Activated T-helper 2 cell treated with anti-CD3 and anti-CD28 coated beads, Interferon-gamma antibody, Interleukin-2, Interleukin-4, amounts not matched to agents 10 μg/mL and 5 μg/mL and 100 μg/mL, durations not matched to agents 14 hours and 24 hours and 36 hours (primary cell): ENCODE data around the gene RPL38. TPM values are rescaled to one million over a fixed set of nuclear protein-coding genes. Genes with fewer than 3 reads are reported as not detected.

Source experiments
- DNase-seq: peaks from one replicate; pipeline ENCODE4 v3.0.0; 2021; ENCODE audit warnings: low spot score
- H3K27ac Mint-ChIP-seq: one replicate; pipeline ENCODE4 v1.8.0; 2021; ENCODE audit warnings: mixed read lengths
- H3K27me3 Mint-ChIP-seq: one replicate; pipeline ENCODE4 v1.8.0; 2021; ENCODE audit warnings: low read depth, mixed read lengths
- H3K36me3 Mint-ChIP-seq: one replicate; pipeline ENCODE4 v1.8.0; 2021; ENCODE audit warnings: low read depth, mixed read lengths
- H3K4me1 Mint-ChIP-seq: one replicate; pipeline ENCODE4 v1.8.0; 2021; ENCODE audit warnings: low read depth, mixed read lengths
- H3K4me3 Mint-ChIP-seq: one replicate; pipeline ENCODE4 v1.8.0; 2021; ENCODE audit warnings: low read depth, mild to moderate bottlenecking, moderate library complexity, mixed read lengths
- H3K9me3 Mint-ChIP-seq: one replicate; pipeline ENCODE4 v1.8.0; 2021; ENCODE audit warnings: mixed read lengths
- intact Hi-C: fragments of 100-400 bp; cut with micrococcal nuclease; formaldehyde crosslinking; loops from one replicate; pipeline ENCODE4 v1.15.1; 2023
- total RNA-seq: library from RNA; stranded (reverse); gene quantifications from 2 replicates; pipeline ENCODE4 v1.2.3, GENCODE V29; 2022

The RPL38 gene
- total RNA-seq, 1 donor from 2014 or later = 1,338 TPM

DNA sequence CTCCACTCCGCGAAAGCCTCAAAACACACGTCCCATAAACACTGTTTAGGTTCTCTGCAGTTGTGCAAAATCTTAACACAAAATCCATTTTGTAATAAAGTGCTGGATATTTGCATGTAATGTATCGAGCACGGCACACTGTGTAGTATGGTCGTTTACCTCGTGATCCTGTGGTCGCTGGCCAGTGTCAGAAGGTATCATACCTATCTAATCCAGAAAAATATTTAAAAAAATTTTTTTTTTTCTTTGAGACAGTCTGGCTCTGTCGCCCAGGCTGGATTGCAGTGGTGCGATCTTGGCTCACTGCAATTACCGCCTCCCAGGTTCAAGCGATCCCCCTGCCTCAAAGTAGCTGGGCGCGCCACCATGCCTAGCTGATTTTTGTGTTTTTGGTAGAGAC lies 996 bp downstream of the RPL38 start:
- peak overlapping the region; percentile 97 for H3K27ac Mint-ChIP-seq
- peaks cover 13% of the 10 kb centered on the region for H3K27me3 Mint-ChIP-seq
- no peaks in the 10 kb centered on the region for H3K9me3 Mint-ChIP-seq
- H3K4me3 Mint-ChIP-seq = peak overlapping the region; percentile 98
- intact Hi-C loops = loop anchor here (5.0 kb wide), 1 partner anchor 892 kb away; the partner anchor contains the start of gene CDC42EP4
- DNase-seq = no peak
- H3K4me1 Mint-ChIP-seq = peaks cover 31% of the 10 kb centered on the region
- H3K36me3 Mint-ChIP-seq = peaks cover 52% of the 10 kb centered on the region

DNA sequence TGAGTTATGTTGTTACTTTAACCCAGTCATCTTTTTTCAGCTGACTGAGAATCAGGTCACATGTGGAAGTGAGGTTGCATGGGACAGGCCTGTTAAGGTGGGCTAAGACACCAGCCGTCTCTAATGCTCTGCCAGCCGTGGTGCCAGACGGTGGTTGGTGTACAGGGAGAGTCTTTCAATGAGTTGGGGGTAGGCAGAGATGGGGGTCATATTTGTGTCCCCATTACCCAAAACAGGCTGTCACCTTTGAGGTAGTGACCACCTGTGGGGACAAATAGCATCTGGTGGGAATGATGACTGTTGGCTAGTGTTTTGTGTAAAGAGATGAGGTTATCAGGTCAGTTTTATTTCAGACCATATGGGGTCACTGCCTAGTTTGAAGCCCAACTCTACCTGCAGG lies 1.8 kb downstream of the RPL38 start:
- peaks cover 60% of the 10 kb centered on the region for H3K36me3 Mint-ChIP-seq
- intact Hi-C loops = no loop called here
- no peak for DNase-seq
- H3K4me3 Mint-ChIP-seq = peak overlapping the region; percentile 98
- no peaks in the 10 kb centered on the region for H3K9me3 Mint-ChIP-seq
- H3K27ac Mint-ChIP-seq = peak overlapping the region; percentile 29
- peaks cover 10% of the 10 kb centered on the region for H3K27me3 Mint-ChIP-seq
- H3K4me1 Mint-ChIP-seq = peaks cover 31% of the 10 kb centered on the region

DNA sequence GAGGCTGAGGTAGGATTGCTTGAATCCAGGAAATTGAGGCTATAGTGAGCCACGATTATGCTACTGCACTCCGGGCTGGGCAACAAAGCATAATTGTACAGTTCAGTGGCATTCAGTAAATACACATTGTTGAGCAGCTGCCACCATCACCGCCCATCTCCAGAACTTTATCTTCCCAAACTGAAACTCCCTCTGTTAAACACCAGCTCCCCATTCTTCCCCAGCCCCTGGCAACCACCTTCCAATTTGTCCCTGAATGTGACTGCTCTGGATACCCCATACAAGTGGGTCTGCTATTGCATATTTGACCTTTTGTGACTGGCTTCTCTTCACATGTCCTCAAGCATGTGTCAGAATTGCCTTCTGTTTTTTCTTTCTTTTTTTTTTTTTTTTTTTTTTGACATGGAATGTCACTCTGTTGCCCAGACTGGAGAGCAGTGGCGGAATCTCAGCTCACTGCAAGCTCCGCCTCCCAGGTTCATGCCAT lies 2.9 kb downstream of the RPL38 start:
- H3K9me3 Mint-ChIP-seq = no peaks in the 10 kb centered on the region
- intact Hi-C loops = no loop called here
- peaks cover 69% of the 10 kb centered on the region for H3K36me3 Mint-ChIP-seq
- H3K4me1 Mint-ChIP-seq = peaks cover 38% of the 10 kb centered on the region
- peak overlapping the region; percentile 76 for H3K4me3 Mint-ChIP-seq
- H3K27me3 Mint-ChIP-seq = peaks cover 5% of the 10 kb centered on the region
- peak overlapping the region; percentile 71 for H3K27ac Mint-ChIP-seq
- DNase-seq = no peak

DNA sequence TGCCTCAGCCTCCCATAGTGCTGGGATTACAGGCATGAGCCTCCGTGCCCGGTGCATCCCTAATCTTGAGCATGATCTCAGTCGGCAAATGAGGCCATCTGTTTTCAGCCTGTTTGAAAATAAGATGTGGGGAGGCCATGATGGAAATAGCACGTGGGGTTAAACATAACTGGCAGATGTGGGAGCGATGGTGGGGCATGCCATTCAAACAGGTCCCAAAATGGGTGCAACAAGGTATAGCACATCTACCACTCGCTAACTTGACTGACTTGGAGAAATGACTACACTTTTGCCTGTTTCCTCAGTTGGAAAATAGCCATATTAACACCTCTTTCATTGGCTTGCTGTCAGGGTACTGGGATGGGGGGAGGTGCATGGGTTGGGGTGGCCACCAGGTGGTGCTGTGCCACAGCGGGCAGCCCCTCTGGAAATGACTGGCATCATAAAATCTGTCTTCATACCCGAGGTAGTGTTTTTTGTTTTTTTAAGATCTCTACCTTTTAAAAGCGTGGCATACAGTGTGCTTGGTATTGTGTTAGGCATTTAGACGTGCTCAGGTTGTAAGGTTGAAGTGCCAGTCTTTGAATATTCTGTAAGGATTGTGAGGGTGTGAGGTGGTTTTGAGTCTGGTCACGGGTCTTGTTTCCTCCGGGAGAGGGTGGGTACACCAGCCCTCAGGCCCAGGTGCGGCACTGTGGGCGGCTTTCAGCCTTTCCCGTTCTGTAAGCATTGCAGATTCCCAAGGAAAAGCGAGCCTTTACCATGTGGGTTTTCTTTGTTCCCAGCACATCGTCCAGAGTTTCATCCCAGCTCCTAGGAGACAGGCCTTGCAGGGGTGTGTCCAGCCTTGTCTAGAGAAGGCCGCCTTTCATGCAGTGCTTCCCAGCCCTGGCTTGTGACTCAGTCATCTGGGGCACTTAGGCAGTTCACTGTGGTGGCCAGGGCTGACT lies 7.0 kb downstream of the RPL38 start:
- Mint-ChIP-seq H3K4me1 (peaks cover 45% of the 10 kb centered on the region), H3K9me3 (no peaks in the 10 kb centered on the region), H3K4me3 (peak overlapping the region; percentile 66), H3K27ac (peak overlapping the region; percentile 69), H3K36me3 (peaks cover 67% of the 10 kb centered on the region), H3K27me3 (no peaks in the 10 kb centered on the region)
- intact Hi-C loops = loop anchor here (2.0 kb wide), 2 partner anchors 72 to 144 kb away; no protein-coding TSS in a partner anchor
- peak; percentile 71 for DNase-seq

GRCh38 chr17:74211141-74211911 lies 7.8 kb downstream of the RPL38 start:
- peaks cover 49% of the 10 kb centered on the region for H3K4me1 Mint-ChIP-seq
- H3K4me3 Mint-ChIP-seq = peak overlapping the region; percentile 86
- H3K27ac Mint-ChIP-seq = peak overlapping the region; percentile 57
- H3K36me3 Mint-ChIP-seq = peaks cover 67% of the 10 kb centered on the region
- intact Hi-C loops = loop anchor here (2.0 kb wide), 2 partner anchors 71 to 143 kb away; no protein-coding TSS in a partner anchor
- no peak for DNase-seq
- H3K9me3 Mint-ChIP-seq = no peaks in the 10 kb centered on the region
- no peaks in the 10 kb centered on the region for H3K27me3 Mint-ChIP-seq

DNA sequence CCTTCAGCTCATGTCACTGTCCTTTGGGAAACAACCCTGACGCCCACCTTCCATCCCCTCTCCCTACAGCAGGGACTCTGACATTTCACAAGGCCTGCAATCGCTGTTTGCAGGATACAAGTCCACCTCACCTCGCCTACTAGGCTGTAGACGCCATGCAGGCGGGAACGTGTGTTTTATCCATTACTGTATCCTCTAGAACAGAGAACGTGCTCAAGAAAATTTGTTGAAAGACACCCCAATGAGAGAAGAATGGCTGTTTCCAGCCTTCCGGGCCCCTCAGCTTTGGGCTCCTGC lies 8.4 kb downstream of the RPL38 start:
- DNase-seq = no peak
- H3K9me3 Mint-ChIP-seq = no peaks in the 10 kb centered on the region
- intact Hi-C loops = loop anchor here (2.0 kb wide), 3 partner anchors 71 to 143 kb away; no protein-coding TSS in a partner anchor
- no peaks in the 10 kb centered on the region for H3K27me3 Mint-ChIP-seq
- H3K4me1 Mint-ChIP-seq = peaks cover 48% of the 10 kb centered on the region
- H3K27ac Mint-ChIP-seq = peak overlapping the region; percentile 57
- peak overlapping the region; percentile 86 for H3K4me3 Mint-ChIP-seq
- H3K36me3 Mint-ChIP-seq = peaks cover 67% of the 10 kb centered on the region

DNA sequence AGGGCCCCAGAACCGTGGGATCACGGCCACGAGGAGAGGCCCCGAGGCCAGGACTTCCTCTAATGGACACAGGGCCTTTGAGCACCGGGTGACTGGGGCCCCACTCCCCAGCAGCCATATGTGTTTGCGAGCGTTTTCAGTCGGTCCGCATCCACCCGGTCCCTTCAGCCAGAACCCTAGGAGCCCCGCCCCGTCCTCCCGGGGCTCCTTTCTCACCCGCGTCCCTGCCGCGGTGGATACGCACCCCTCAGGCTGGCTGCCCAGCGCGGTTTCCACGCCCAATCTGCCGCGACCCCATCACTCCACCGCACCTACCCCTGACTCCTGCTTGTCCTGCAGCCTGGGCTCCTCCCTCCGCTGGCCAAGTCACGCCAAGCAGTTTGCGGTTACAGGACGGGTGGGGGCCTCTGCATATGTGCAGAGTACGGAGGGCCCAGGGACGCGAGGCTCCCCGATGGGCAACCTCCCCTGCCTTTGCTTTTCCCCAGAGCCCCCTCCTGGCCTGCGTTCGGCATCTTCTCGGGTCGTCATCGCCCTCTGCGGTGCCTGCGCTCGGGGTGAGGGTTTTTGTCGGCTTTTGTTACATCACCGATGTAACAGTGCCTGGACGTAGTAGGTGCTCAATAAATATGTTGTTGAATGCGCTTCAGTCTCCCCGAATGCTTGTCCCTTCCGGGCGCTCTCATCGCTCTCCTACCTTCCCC lies 8.9 kb downstream of the RPL38 start:
- Mint-ChIP-seq H3K36me3 (peaks cover 67% of the 10 kb centered on the region), H3K27me3 (no peaks in the 10 kb centered on the region), H3K4me3 (peak overlapping the region; percentile 86), H3K27ac (peak overlapping the region; percentile 77), H3K9me3 (no peaks in the 10 kb centered on the region), H3K4me1 (peaks cover 48% of the 10 kb centered on the region)
- intact Hi-C loops = loop anchor here (2.0 kb wide), 1 partner anchor 84 kb away; no protein-coding TSS in a partner anchor
- no peak for DNase-seq

- H3K4me3 Mint-ChIP-seq = peak within 1 kb of the TSS; percentile 86
- peaks cover 61% of the 10 kb centered on the region for H3K36me3 Mint-ChIP-seq
- no peaks in the 10 kb centered on the region for H3K9me3 Mint-ChIP-seq
- H3K4me1 Mint-ChIP-seq = peaks cover 43% of the 10 kb centered on the region
- H3K27ac Mint-ChIP-seq = peak within 1 kb of the TSS; percentile 77
- no peaks in the 10 kb centered on the region for H3K27me3 Mint-ChIP-seq
- intact Hi-C loops = loop anchor here (2.0 kb wide), 1 partner anchor 84 kb away; no protein-coding TSS in a partner anchor
- DNase-seq = peak; percentile 75
These were observed 9.7 kb downstream of the RPL38 start, which contains the start of gene TTYH2 for GRCh38 chr17:74212913-74213791. TTYH2 (plus strand) TSS chr17:74213571; CDS start chr17:74213588, 17 bp downstream.

- no peaks in the 10 kb centered on the region for H3K27me3 Mint-ChIP-seq
- peaks cover 55% of the 10 kb centered on the region for H3K36me3 Mint-ChIP-seq
- no peak for DNase-seq
- H3K4me3 Mint-ChIP-seq = peak overlapping the region; percentile 86
- H3K9me3 Mint-ChIP-seq = no peaks in the 10 kb centered on the region
- peaks cover 42% of the 10 kb centered on the region for H3K4me1 Mint-ChIP-seq
- intact Hi-C loops = loop anchor here (2.0 kb wide), 1 partner anchor 83 kb away; no protein-coding TSS in a partner anchor
- H3K27ac Mint-ChIP-seq = no peak overlapping the region
These were observed 10.4 kb downstream of the RPL38 start for GRCh38 chr17:74213861-74214391.

DNA sequence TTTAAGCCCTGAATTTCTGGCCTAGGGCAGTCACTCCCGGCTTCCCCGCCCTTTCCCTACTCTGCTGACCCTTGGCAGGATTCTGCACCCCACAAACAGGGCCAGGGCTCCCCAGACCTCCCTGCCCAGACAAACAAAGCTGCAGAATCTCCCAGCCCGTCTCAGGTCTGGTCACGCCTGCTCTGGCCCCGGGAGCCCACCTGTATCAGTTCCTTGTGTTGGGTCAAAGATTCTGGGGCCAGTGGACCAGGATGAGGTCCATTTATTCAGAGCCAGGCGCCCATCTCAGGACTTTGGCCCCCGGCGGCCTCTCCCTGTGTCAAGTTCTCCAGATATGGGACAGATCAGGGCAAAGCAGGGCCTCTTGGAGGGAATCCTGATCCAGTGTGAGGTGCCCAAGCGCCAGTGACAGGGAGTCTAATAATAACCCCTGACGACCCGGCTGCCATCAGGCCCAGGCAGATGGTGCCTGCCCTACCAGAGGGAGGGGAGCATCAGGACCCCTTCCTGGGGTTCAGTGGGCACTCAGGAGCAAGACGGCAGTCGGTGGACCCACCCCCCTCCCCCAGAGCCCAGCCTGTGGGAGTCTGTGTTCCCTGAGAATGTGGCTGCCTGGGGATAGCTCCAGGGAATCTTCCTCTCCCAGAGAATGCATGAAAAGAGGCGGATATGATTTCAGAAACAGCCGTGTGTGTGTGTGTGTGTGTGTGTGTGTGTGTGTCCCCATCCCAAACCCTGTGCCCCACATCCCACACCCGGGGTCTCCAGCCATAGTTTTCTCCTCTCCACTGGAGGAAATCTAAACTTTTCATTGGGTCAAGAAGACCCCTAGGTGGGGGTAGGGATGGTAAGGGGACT lies 11.2 kb downstream of the RPL38 start:
- peaks cover 51% of the 10 kb centered on the region for H3K36me3 Mint-ChIP-seq
- H3K27me3 Mint-ChIP-seq = no peaks in the 10 kb centered on the region
- H3K9me3 Mint-ChIP-seq = no peaks in the 10 kb centered on the region
- no peak overlapping the region for H3K27ac Mint-ChIP-seq
- peaks cover 37% of the 10 kb centered on the region for H3K4me1 Mint-ChIP-seq
- H3K4me3 Mint-ChIP-seq = peak overlapping the region; percentile 86
- intact Hi-C loops = no loop called here
- DNase-seq = no peak
